Medulla oblongata (tissue), 1 donor: Measurements from ENCODE around the gene ABLIM1.

Source experiments
- DNase-seq: peaks from one replicate; pipeline ENCODE4 v3.0.0-alpha.2; 2015; ENCODE audit errors: extremely low spot score

ABLIM1 gene

GRCh38 chr10:114545819-114546218, 112.3 kb downstream of the ABLIM1 start:
- no peak for DNase-seq

GRCh38 chr10:114545071-114545470, 113.0 kb downstream of the ABLIM1 start:
- no peak for DNase-seq

GRCh38 chr10:114544045-114544659, 113.9 kb downstream of the ABLIM1 start:
- no peak for DNase-seq

- no peak for DNase-seq
Observed at GRCh38 chr10:114543456-114543855, 114.6 kb downstream of the ABLIM1 start.

- no peak for DNase-seq
Observed at GRCh38 chr10:114542373-114542772, 115.7 kb downstream of the ABLIM1 start.

GRCh38 chr10:114541797-114542160, 116.3 kb downstream of the ABLIM1 start:
- DNase-seq, result no peak

GRCh38 chr10:114541081-114541796, 116.8 kb downstream of the ABLIM1 start:
- DNase-seq, result no peak

- no peak for DNase-seq
Observed at GRCh38 chr10:114540236-114540635, 117.8 kb downstream of the ABLIM1 start.

GRCh38 chr10:114539623-114540022, 118.5 kb downstream of the ABLIM1 start:
- DNase-seq, result no peak

GRCh38 chr10:114538181-114538906, 119.7 kb downstream of the ABLIM1 start:
- DNase-seq, result no peak

- no peak for DNase-seq
Observed at GRCh38 chr10:114537736-114538135, 120.3 kb downstream of the ABLIM1 start.

- no peak for DNase-seq
Observed at GRCh38 chr10:114534571-114534981, 123.5 kb downstream of the ABLIM1 start.

- no peak for DNase-seq
Observed at GRCh38 chr10:114532226-114532625, 125.8 kb downstream of the ABLIM1 start.

GRCh38 chr10:114526504-114527238, 131.4 kb downstream of the ABLIM1 start:
- DNase-seq, result peak; percentile 36

- DNase-seq, result no peak
Observed at GRCh38 chr10:114526126-114526503, 132.0 kb downstream of the ABLIM1 start.

GRCh38 chr10:114525368-114525949, 132.6 kb downstream of the ABLIM1 start:
- no peak for DNase-seq

GRCh38 chr10:114523876-114524275, 134.2 kb downstream of the ABLIM1 start:
- no peak for DNase-seq

GRCh38 chr10:114521255-114521654, 136.8 kb downstream of the ABLIM1 start:
- no peak for DNase-seq

GRCh38 chr10:114520453-114520852, 137.6 kb downstream of the ABLIM1 start:
- no peak for DNase-seq

- no peak for DNase-seq
Observed at GRCh38 chr10:114519756-114520293, 138.2 kb downstream of the ABLIM1 start.

- DNase-seq, result no peak
Observed at GRCh38 chr10:114519306-114519669, 138.8 kb downstream of the ABLIM1 start.
